K562 (cell line): Measurements from ENCODE around the gene ITPR1. TPM values are rescaled to one million over a fixed set of nuclear protein-coding genes. Genes with fewer than 3 reads are reported as not detected.
A peak's percentile ranks its signal among the peaks of the same experiment; 100 is the strongest.

ENCODE experiments used
- ATF4 ChIP-seq: fragments of 450-650 bp; formaldehyde crosslinking; IDR thresholded peaks from 2 replicates; pipeline ENCODE4 v1.4.0; 2022; ENCODE audit warnings: mild to moderate bottlenecking, moderate library complexity
- BACH1 ChIP-seq: fragments of 200-800 bp; sonication (Bioruptor generic); IDR thresholded peaks from 2 replicates; pipeline ENCODE4 v1.6.1; 2016; ENCODE audit warnings: missing genetic modification characterization, missing compliant biosample characterization
- FOXK1 ChIP-seq: sonication (generic); formaldehyde crosslinking; IDR thresholded peaks from 2 replicates; pipeline ENCODE4 v1.8.0; 2022; ENCODE audit warnings: missing genetic modification reagents, mild to moderate bottlenecking, borderline replicate concordance
- MNT ChIP-seq, 2 experiments: fragments of 450-650 bp; conservative IDR thresholded peaks; 2 replicates each; pipeline ENCODE4 v1.6.1; 2017; ENCODE audit warnings: mild to moderate bottlenecking in 2 of 2, moderate library complexity in 2 of 2
- PRPF4 ChIP-seq: fragments of 200-400 bp; formaldehyde crosslinking; IDR thresholded peaks from one replicate; pipeline ENCODE4 v1.6.1; 2017; ENCODE audit warnings: low read length, low read depth, mild to moderate bottlenecking; ENCODE audit not compliant: insufficient read depth, poor library complexity, severe bottlenecking
- RB1 ChIP-seq: fragments of 450-650 bp; IDR thresholded peaks from 2 replicates; pipeline ENCODE4 v1.6.1; 2017; ENCODE audit warnings: low read depth, mild to moderate bottlenecking
- SAFB ChIP-seq: fragments of 200-400 bp; formaldehyde crosslinking; IDR thresholded peaks from 2 replicates; pipeline ENCODE4 v1.6.1; 2017; ENCODE audit warnings: low read depth, low read length, borderline replicate concordance
- SFPQ ChIP-seq: fragments of 200-400 bp; formaldehyde crosslinking; IDR thresholded peaks from 2 replicates; pipeline ENCODE4 v1.6.1; 2017; ENCODE audit warnings: mild to moderate bottlenecking, low read depth, low read length, moderate library complexity
- SRSF7 ChIP-seq: fragments of 200-400 bp; formaldehyde crosslinking; optimal IDR thresholded peaks from 2 replicates; pipeline ENCODE3; 2017; ENCODE audit warnings: mild to moderate bottlenecking, low read depth, low read length
- U2AF2 ChIP-seq: fragments of 200-400 bp; formaldehyde crosslinking; optimal IDR thresholded peaks from 2 replicates; pipeline ENCODE3; 2017; ENCODE audit warnings: low read depth, mild to moderate bottlenecking, low read length
- XRCC3 ChIP-seq: fragments of 450-650 bp; IDR thresholded peaks from 2 replicates; pipeline ENCODE4 v1.6.1; 2017; ENCODE audit warnings: mild to moderate bottlenecking, moderate library complexity
- ZBTB1 ChIP-seq: sonication (generic); formaldehyde crosslinking; IDR thresholded peaks from 2 replicates; pipeline ENCODE4 v1.8.1; 2023; ENCODE audit warnings: missing genetic modification reagents, low read depth, mild to moderate bottlenecking, borderline replicate concordance
- ZNF184 ChIP-seq: sonication (generic); formaldehyde crosslinking; IDR thresholded peaks from 2 replicates; pipeline ENCODE4 v1.5.0; 2020; ENCODE audit warnings: missing genetic modification reagents
- ZNF23 ChIP-seq: fragments of 250-450 bp; sonication (Bioruptor Pico); IDR thresholded peaks from 2 replicates; pipeline ENCODE4 v1.4.0; 2020; ENCODE audit warnings: mild to moderate bottlenecking
- ZNF232 ChIP-seq: sonication (generic); formaldehyde crosslinking; IDR thresholded peaks from 2 replicates; pipeline ENCODE4 v1.8.0; 2022; ENCODE audit warnings: mild to moderate bottlenecking, missing genetic modification reagents
- ZNF277 ChIP-seq: fragments of 250-450 bp; sonication (Bioruptor Pico); IDR thresholded peaks from 2 replicates; pipeline ENCODE4 v1.8.0; 2022; ENCODE audit warnings: inconsistent platforms, mild to moderate bottlenecking, moderate library complexity, borderline replicate concordance
- ZNF445 ChIP-seq: fragments of 250-450 bp; sonication (Bioruptor Pico); IDR thresholded peaks from 2 replicates; pipeline ENCODE4 v1.4.0; 2020; ENCODE audit warnings: low read depth, mild to moderate bottlenecking, moderate library complexity
- ZNF668 ChIP-seq: fragments of 250-450 bp; sonication (Bioruptor Pico); IDR thresholded peaks from 2 replicates; pipeline ENCODE4 v1.8.0; 2022; ENCODE audit warnings: mild to moderate bottlenecking, inconsistent platforms
- ZNF766 ChIP-seq: fragments of 200-800 bp; sonication (Bioruptor generic); conservative IDR thresholded peaks from 2 replicates; pipeline ENCODE4 v1.6.1; 2016; ENCODE audit warnings: missing genetic modification characterization, missing compliant biosample characterization
- polyA plus RNA-seq, 8 experiments: library from polyadenylated mRNA; depleted of rRNA in 4 of 8; stranded (reverse) in 5 of 8; unstranded in 3 of 8; fragments of >200 nt; fragmentation: Nextera tagmentation in 2 of 8; fragmentation: Illumina TruSeq in 1 of 8; extraction: Ambion mirVana in 2 of 8; extraction: Trizol in 1 of 8; gene quantifications; 2 replicates each; pipeline versions ENCODE4 v1.2.1 to v1.2.3, GENCODE V29; 2011 to 2014; ENCODE audit warnings: inconsistent platforms in 1 of 8, missing spikeins in 1 of 8
- total RNA-seq, 7 experiments: library from RNA; depleted of rRNA in 6 of 7; stranded (reverse); fragments of >200 nt in 6 of 7; fragmentation: Illumina TruSeq in 2 of 7; extraction: Trizol in 2 of 7; gene quantifications; 2 replicates each; pipeline versions ENCODE4 v1.2.1 to v1.2.3, GENCODE V29; 2011 to 2021; ENCODE audit warnings: low replicate concordance in 1 of 7
- TF ChIP-seq, protein P1 (sequence below): fragments of 450-650 bp; IDR thresholded peaks from 2 replicates; pipeline ENCODE4 v1.7.1; 2018; ENCODE audit warnings: mild to moderate bottlenecking, low read depth; ENCODE audit not compliant: partially characterized antibody

ITPR1 gene
- total and polyA plus RNA-seq, 9 of the 15 experiments (the other 6 are each of a cell fraction or from before 2014, with no cell fraction given): 22.4 to 40.0 (median 27.4) TPM

DNA sequence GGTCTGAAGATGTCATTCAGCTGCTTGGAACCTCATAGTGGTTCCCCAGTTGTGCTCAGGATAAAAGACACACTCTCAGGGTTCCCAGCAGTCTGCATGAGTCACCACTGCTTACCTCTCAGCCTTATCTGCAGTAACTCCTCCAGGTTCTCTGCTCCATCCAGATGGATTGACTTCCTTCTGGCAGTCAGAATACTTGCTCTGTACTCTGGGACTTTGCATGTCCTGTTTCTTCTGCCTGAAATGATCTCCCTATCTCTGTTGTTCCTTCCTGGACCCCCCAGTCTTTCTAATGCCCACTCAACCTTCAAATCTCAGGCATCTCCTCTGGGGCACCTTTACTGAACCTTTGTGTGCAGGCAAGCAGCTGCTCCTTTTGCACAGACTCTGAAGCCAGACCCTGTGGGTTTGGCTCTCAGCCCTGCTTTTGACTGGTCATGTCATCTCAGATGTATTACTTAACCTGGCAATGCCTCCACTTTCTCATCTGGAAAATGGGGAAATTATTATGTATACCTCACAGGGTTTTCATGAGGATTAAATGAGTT is 38.4 kb downstream of the ITPR1 start (continued):
- TF ChIP-seq MNT (conservative IDR thresholded peaks at IDR 0.05) (no peak), ATF4 (no peak), ZNF445 (CRISPR knock-in tag) (no peak), SAFB (no peak), FOXK1 (CRISPR knock-in tag) (0 out of 2 replicates have a peak, but pooled peaks have one; percentile 42), ZNF766 (no peak), SFPQ (no peak), ZNF668 (no peak), ZNF184 (CRISPR knock-in tag) (no peak), PRPF4 (no peak), BACH1 (tag) (no peak; the same call in 1 of the 2 replicates), ZNF277 (CRISPR knock-in tag) (no peak), XRCC3 (no peak), ZNF23 (CRISPR knock-in tag) (no peak), ZNF232 (CRISPR knock-in tag) (no peak), ZBTB1 (CRISPR knock-in tag) (no peak), SRSF7 (no peak), RB1 (no peak), U2AF2 (no peak)
- TF ChIP-seq, protein P1, sequence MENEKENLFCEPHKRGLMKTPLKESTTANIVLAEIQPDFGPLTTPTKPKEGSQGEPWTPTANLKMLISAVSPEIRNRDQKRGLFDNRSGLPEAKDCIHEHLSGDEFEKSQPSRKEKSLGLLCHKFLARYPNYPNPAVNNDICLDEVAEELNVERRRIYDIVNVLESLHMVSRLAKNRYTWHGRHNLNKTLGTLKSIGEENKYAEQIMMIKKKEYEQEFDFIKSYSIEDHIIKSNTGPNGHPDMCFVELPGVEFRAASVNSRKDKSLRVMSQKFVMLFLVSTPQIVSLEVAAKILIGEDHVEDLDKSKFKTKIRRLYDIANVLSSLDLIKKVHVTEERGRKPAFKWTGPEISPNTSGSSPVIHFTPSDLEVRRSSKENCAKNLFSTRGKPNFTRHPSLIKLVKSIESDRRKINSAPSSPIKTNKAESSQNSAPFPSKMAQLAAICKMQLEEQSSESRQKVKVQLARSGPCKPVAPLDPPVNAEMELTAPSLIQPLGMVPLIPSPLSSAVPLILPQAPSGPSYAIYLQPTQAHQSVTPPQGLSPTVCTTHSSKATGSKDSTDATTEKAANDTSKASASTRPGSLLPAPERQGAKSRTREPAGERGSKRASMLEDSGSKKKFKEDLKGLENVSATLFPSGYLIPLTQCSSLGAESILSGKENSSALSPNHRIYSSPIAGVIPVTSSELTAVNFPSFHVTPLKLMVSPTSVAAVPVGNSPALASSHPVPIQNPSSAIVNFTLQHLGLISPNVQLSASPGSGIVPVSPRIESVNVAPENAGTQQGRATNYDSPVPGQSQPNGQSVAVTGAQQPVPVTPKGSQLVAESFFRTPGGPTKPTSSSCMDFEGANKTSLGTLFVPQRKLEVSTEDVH: peak; percentile 78
